C4-2B (cell line): ENCODE measurements around the gene SORCS2.

ENCODE experiments used
- H3K27ac ChIP-seq: fragments of 450-650 bp; 2 replicates; pipeline ENCODE4 v1.5.1; 2017
- CTCF ChIP-seq: fragments of 450-650 bp; conservative IDR thresholded peaks from 2 replicates; pipeline ENCODE4 v1.5.1; 2017; ENCODE audit warnings: mild to moderate bottlenecking
- ZFX ChIP-seq: fragments of 450-650 bp; IDR thresholded peaks from 2 replicates; pipeline ENCODE4 v1.6.1; 2017

SORCS2 gene

GRCh38 chr4:7238300-7238960, 46.1 kb downstream of the SORCS2 start:
- TF ChIP-seq ZFX (no peak), CTCF (no peak; the same call in 1 of the 2 replicates)

GRCh38 chr4:7239101-7239820, 46.9 kb downstream of the SORCS2 start:
- no peak overlapping the region for H3K27ac ChIP-seq
- TF ChIP-seq CTCF (no peak), ZFX (no peak)

More at GRCh38 chr4:7238300-7238960, 46.1 kb downstream of the SORCS2 start:
- no peak overlapping the region for H3K27ac ChIP-seq

- no peak overlapping the region for H3K27ac ChIP-seq
- TF ChIP-seq CTCF (no peak), ZFX (no peak)
These were observed 47.5 kb downstream of the SORCS2 start for GRCh38 chr4:7239844-7240243.

- TF ChIP-seq ZFX (no peak), CTCF (no peak)
- H3K27ac ChIP-seq, result no peak overlapping the region
These were observed 48.0 kb downstream of the SORCS2 start for GRCh38 chr4:7240306-7240705.

GRCh38 chr4:7241597-7242125, 49.3 kb downstream of the SORCS2 start:
- TF ChIP-seq ZFX (no peak), CTCF (no peak)
- no peak overlapping the region for H3K27ac ChIP-seq

GRCh38 chr4:7242766-7243165, 50.4 kb downstream of the SORCS2 start:
- TF ChIP-seq ZFX, result no peak
- no peak for TF ChIP-seq CTCF

More at GRCh38 chr4:7242766-7243165, 50.4 kb downstream of the SORCS2 start:
- H3K27ac ChIP-seq, result no peak overlapping the region
